IMR-90 (cell line): Measurements from ENCODE around the gene PLCL2.

Experiments used
- CEBPB ChIP-seq: IDR thresholded peaks from 2 replicates; pipeline ENCODE4 v1.6.1; 2012; ENCODE audit warnings: low read depth, low read length, improper control_type of control experiment
- CHD1 ChIP-seq: IDR thresholded peaks from 2 replicates; pipeline ENCODE4 v1.6.1; 2012; ENCODE audit warnings: low read depth, low read length, improper control_type of control experiment
- ELK1 ChIP-seq: fragments of 150-350 bp; IDR thresholded peaks from 2 replicates; pipeline ENCODE4 v1.6.1; 2016; ENCODE audit warnings: low read depth, mild to moderate bottlenecking, low read length, moderate library complexity, borderline replicate concordance
- MAFK ChIP-seq: IDR thresholded peaks from 2 replicates; pipeline ENCODE4 v1.6.1; 2012; ENCODE audit warnings: low read depth, low read length, improper control_type of control experiment
- MAZ ChIP-seq: IDR thresholded peaks from 2 replicates; pipeline ENCODE4 v1.6.1; 2012; ENCODE audit warnings: low read depth, mild to moderate bottlenecking, low read length, improper control_type of control experiment, moderate library complexity, borderline replicate concordance
- NFE2L2 ChIP-seq: fragments of 150-350 bp; IDR thresholded peaks from 2 replicates; pipeline ENCODE4 v1.6.1; 2016; ENCODE audit warnings: low read depth, mild to moderate bottlenecking, low read length
- POLR2A ChIP-seq: IDR thresholded peaks from 2 replicates; pipeline ENCODE4 v1.6.1; 2012; ENCODE audit warnings: mild to moderate bottlenecking, low read depth, low read length
- RAD21 ChIP-seq: IDR thresholded peaks from 2 replicates; pipeline ENCODE4 v1.6.1; 2012; ENCODE audit warnings: low read length, improper control_type of control experiment
- RCOR1 ChIP-seq: IDR thresholded peaks from 2 replicates; pipeline ENCODE4 v1.6.1; 2012; ENCODE audit warnings: mild to moderate bottlenecking, low read length, improper control_type of control experiment; ENCODE audit not compliant: insufficient replicate concordance
- SMC3 ChIP-seq: fragments of 150-350 bp; IDR thresholded peaks from 2 replicates; pipeline ENCODE4 v1.6.1; 2016; ENCODE audit warnings: low read depth, mild to moderate bottlenecking, antibody characterized with exemption, low read length, moderate library complexity
- TF ChIP-seq, protein P1 (sequence below): conservative IDR thresholded peaks from 2 replicates; pipeline ENCODE4 v1.5.1; 2012; ENCODE audit warnings: mild to moderate bottlenecking, low read depth, low read length, improper control_type of control experiment
- TF ChIP-seq, protein P2 (sequence below): fragments of 150-350 bp; IDR thresholded peaks from 2 replicates; pipeline ENCODE4 v1.6.1; 2017; ENCODE audit warnings: mild to moderate bottlenecking, antibody characterized with exemption, low read length, low read depth

DNA sequence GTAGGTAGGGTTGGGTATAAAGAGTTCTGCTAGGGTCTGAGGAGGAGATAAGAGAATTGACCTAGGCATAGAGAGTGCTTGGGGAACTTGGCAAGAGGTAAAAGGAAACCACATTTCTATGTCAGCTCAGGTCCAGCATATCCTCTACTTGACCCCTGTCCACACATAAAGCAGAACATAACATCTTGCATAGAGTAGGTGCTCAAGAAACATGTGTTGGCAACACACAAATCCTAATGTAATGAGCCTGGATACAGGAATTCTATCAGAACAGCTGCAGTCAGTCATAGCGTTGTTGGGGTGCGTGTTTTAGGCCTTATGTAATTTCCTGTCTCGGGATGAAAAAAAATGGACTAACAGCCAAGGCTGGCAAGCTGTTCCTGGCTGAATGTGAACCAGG is 35.0 kb upstream of the PLCL2 start:
- TF ChIP-seq, protein P1, sequence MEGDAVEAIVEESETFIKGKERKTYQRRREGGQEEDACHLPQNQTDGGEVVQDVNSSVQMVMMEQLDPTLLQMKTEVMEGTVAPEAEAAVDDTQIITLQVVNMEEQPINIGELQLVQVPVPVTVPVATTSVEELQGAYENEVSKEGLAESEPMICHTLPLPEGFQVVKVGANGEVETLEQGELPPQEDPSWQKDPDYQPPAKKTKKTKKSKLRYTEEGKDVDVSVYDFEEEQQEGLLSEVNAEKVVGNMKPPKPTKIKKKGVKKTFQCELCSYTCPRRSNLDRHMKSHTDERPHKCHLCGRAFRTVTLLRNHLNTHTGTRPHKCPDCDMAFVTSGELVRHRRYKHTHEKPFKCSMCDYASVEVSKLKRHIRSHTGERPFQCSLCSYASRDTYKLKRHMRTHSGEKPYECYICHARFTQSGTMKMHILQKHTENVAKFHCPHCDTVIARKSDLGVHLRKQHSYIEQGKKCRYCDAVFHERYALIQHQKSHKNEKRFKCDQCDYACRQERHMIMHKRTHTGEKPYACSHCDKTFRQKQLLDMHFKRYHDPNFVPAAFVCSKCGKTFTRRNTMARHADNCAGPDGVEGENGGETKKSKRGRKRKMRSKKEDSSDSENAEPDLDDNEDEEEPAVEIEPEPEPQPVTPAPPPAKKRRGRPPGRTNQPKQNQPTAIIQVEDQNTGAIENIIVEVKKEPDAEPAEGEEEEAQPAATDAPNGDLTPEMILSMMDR = no peak
- TF ChIP-seq RAD21 (no peak), POLR2A (no peak), CEBPB (no peak), SMC3 (no peak), CHD1 (no peak), MAZ (no peak), MAFK (no peak), RCOR1 (no peak), ELK1 (no peak), NFE2L2 (no peak)
- TF ChIP-seq, protein P2, sequence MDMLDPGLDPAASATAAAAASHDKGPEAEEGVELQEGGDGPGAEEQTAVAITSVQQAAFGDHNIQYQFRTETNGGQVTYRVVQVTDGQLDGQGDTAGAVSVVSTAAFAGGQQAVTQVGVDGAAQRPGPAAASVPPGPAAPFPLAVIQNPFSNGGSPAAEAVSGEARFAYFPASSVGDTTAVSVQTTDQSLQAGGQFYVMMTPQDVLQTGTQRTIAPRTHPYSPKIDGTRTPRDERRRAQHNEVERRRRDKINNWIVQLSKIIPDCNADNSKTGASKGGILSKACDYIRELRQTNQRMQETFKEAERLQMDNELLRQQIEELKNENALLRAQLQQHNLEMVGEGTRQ = no peak
